Brain microvascular endothelial cell (primary cell): ENCODE measurements around the gene FBXL16.

Experiments used
- DNase-seq: peaks from one replicate; pipeline ENCODE4 v3.0.0-alpha.2; 2020
- H3K27ac ChIP-seq: fragments of 250-450 bp; sonication (Bioruptor Pico); 2 replicates; pipeline ENCODE4 v1.5.1; 2020; ENCODE audit warnings: mild to moderate bottlenecking, moderate library complexity
- H3K27me3 ChIP-seq: fragments of 250-450 bp; sonication (Bioruptor Pico); replicated peaks from 2 replicates; pipeline ENCODE4 v1.5.1; 2020; ENCODE audit warnings: mild to moderate bottlenecking
- H3K36me3 ChIP-seq: fragments of 250-450 bp; sonication (Bioruptor Pico); replicated peaks from 2 replicates; pipeline ENCODE4 v1.5.1; 2020; ENCODE audit warnings: mild to moderate bottlenecking
- H3K4me3 ChIP-seq: 2 replicates; pipeline ENCODE4 v1.5.1; 2011; ENCODE audit warnings: low read depth, mild to moderate bottlenecking, control low read depth, low read length, moderate library complexity
- CTCF ChIP-seq: IDR thresholded peaks from 2 replicates; pipeline ENCODE4 v1.5.1; 2011; ENCODE audit warnings: low read depth, mild to moderate bottlenecking, moderate library complexity, low read length, control low read depth, inconsistent platforms; ENCODE audit errors: missing control alignments
- in situ Hi-C: cut with HindIII; loops from 2 replicates; pipeline ENCODE4 v1.10.0; 2017; ENCODE audit warnings: low sequenced_read_pairs, low pct_ligation_motif_present

Gene FBXL16

DNA sequence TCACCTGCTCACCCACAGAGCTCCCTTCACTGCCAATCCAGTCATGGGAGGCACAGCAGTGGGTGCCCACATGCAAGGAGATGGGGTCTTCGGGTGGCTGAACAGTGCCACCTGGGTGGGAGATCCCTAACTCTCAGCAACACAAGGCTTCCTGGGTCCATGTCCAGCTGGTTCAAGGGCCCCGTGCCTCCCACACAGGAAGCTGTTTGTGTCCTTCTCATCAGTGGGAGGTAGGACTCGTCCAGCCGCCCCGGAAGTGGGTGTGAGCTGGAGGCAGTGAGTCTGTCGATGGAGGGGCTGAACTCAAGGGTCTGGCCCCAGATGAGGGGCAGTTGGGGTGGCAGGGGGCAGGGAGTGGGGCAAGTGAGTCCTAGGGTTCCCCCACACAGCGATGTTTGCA lies 1.6 kb downstream of the FBXL16 start:
- peaks cover 76% of the 10 kb centered on the region for H3K27me3 ChIP-seq
- H3K27ac ChIP-seq: no peak overlapping the region
- H3K4me3 ChIP-seq: no peak overlapping the region
- H3K36me3 ChIP-seq: no peaks in the 10 kb centered on the region
- TF ChIP-seq CTCF: no peak
- no peak for DNase-seq
- in situ Hi-C loops: loop anchor here (25.0 kb wide), 1 partner anchor 283 kb away; the partner anchor contains the start of gene SOX8

GRCh38 chr16:703406-703805 lies 2.2 kb downstream of the FBXL16 start:
- DNase-seq: no peak
- Histone ChIP-seq H3K36me3 (no peaks in the 10 kb centered on the region), H3K27me3 (peaks cover 76% of the 10 kb centered on the region), H3K4me3 (no peak overlapping the region), H3K27ac (no peak overlapping the region)
- in situ Hi-C loops: loop anchor here (25.0 kb wide), 1 partner anchor 284 kb away; the partner anchor contains the start of gene SOX8
- TF ChIP-seq CTCF: no peak

- no peak for TF ChIP-seq CTCF
- no peak overlapping the region for H3K4me3 ChIP-seq
These were observed 3.3 kb downstream of the FBXL16 start for GRCh38 chr16:702341-702740.

DNA sequence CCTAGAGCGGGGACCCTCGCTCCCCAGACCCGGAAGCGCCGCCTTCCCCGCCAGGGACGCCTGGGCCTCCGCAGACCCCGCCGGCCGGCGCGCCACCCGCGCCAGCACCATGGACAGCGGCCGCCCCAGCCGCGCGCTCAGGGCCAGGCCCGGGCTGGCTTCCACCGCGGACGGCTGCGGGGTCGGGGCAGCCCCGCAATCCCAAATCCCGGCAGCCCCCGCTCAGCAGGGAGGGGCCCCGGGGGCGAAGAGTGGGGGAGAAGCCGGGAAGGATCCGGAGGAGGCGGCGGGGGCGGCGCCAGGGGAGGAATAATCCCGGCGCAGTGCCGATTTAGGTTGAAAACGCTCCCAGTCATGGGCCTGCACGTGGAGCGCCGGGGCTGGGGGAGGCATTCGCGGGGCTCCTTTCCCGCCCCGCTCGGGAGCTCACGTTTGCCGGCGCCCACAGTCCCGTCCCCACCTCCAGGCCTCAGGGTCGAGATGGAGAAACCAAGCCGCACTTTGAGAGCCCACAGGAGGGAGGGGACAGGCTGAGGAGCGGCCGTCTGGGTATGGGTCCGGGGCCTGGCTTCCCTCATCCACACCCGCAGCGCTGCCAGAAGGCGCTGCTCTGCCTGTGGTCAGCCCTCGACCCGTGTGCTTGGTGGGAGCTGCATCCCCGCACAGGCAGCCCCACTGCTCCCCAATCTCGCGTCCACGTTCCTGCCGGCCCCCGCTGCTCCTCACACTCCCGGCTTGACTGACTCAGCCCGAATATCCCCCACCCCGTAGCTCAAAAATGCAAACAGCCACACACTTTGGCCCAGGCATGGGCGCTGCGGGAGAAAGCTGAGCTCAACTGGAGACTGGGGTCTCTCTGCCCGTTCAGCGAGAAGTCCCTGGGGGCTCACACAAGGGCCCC lies 4.7 kb downstream of the FBXL16 start:
- no peak for DNase-seq
- in situ Hi-C loops: loop anchor here (25.0 kb wide), 1 partner anchor 286 kb away; the partner anchor contains the start of gene SOX8
- no peak overlapping the region for H3K27ac ChIP-seq

More at GRCh38 chr16:702341-702740, 3.3 kb downstream of the FBXL16 start:
- in situ Hi-C loops: loop anchor here (25.0 kb wide), 1 partner anchor 285 kb away; the partner anchor contains the start of gene SOX8
- Histone ChIP-seq H3K27me3 (peaks cover 71% of the 10 kb centered on the region), H3K27ac (no peak overlapping the region), H3K36me3 (no peaks in the 10 kb centered on the region)
- DNase-seq: no peak

DNA sequence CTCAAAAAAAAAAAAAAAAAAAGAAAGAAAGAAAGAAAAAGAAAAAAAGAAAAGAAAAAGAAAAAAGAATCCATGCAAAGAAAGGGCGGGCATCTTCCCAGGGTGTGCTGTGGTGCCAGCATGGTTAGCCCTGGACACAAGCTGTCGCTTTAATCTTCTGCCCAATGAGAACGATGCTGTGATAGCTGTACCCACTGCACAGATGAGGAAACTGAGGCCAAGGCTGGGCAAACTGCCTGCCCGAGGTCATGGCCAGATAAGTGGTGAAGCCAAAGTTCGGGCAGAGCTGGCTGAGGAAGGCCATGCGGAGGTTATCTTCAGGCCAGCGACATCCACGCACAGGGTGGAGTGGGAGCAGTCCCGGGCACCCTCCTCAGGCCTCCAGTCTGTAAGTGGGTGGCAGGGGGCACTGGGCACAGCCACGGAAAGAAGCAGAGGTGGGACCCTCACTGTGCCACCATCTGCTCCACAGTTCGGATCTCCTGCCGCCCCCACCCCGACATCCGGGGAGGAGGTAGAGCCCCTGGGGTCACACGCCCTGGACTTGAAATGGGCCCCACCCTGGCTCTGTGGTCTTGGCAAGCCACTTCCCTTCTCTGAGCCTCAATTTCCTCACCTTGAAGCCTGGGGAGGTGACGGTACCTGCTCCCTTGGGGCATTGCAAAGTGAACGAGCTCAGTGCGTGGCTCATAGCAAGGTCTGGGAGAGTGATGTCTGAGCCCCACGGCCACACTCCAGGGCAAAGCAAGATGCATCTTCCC lies 6.5 kb downstream of the FBXL16 start:
- no peak for DNase-seq
- in situ Hi-C loops: no loop called here
- Histone ChIP-seq H3K4me3 (no peak overlapping the region), H3K36me3 (no peaks in the 10 kb centered on the region), H3K27ac (no peak overlapping the region), H3K27me3 (peaks cover 65% of the 10 kb centered on the region)
- TF ChIP-seq CTCF: no peak

More for the DNA sequence above, 4.7 kb downstream of the FBXL16 start:
- no peak for TF ChIP-seq CTCF
- Histone ChIP-seq H3K4me3 (no peak overlapping the region), H3K27me3 (peaks cover 62% of the 10 kb centered on the region), H3K36me3 (no peaks in the 10 kb centered on the region)
